ENCODE results near the gene FAM43A.
A peak's percentile ranks its signal among the peaks of the same experiment; 100 is the strongest.

FAM43A gene

GRCh38 chr3:194685718-194686413 lies at the start of gene FAM43A:
TSS of gene FAM43A (plus strand) at chr3:194685883. CDS start at chr3:194686827, 944 bp downstream.
- peak; percentile 78 for DNase-seq (ENCODE audit: low spot score)

- DNase-seq (ENCODE audit: low spot score) = no peak
Measured at GRCh38 chr3:194637066-194637465, 48.6 kb upstream of the FAM43A start.

- no peak for DNase-seq (ENCODE audit: low spot score)
Measured at GRCh38 chr3:194637541-194638400, 47.9 kb upstream of the FAM43A start.

GRCh38 chr3:194638991-194639605 lies 46.6 kb upstream of the FAM43A start:
- no peak for DNase-seq (ENCODE audit: low spot score)

- no peak for DNase-seq (ENCODE audit: low spot score)
Measured at GRCh38 chr3:194640829-194641228, 44.9 kb upstream of the FAM43A start.

GRCh38 chr3:194642769-194643168 lies 42.9 kb upstream of the FAM43A start:
- DNase-seq (ENCODE audit: low spot score) = no peak

GRCh38 chr3:194647747-194648146 lies 37.9 kb upstream of the FAM43A start:
- DNase-seq (ENCODE audit: low spot score) = no peak

GRCh38 chr3:194654443-194654842 lies 31.2 kb upstream of the FAM43A start:
- no peak for DNase-seq (ENCODE audit: low spot score)

GRCh38 chr3:194657439-194657838 lies 28.2 kb upstream of the FAM43A start:
- DNase-seq (ENCODE audit: low spot score) = no peak

- DNase-seq (ENCODE audit: low spot score) = no peak
Measured at GRCh38 chr3:194658477-194659242, 27.0 kb upstream of the FAM43A start.

GRCh38 chr3:194659778-194660177 lies 25.9 kb upstream of the FAM43A start:
- DNase-seq (ENCODE audit: low spot score) = no peak

GRCh38 chr3:194661374-194661773 lies 24.3 kb upstream of the FAM43A start:
- no peak for DNase-seq (ENCODE audit: low spot score)

GRCh38 chr3:194661946-194662345 lies 23.7 kb upstream of the FAM43A start:
- no peak for DNase-seq (ENCODE audit: low spot score)

- no peak for DNase-seq (ENCODE audit: low spot score)
Measured at GRCh38 chr3:194664857-194665256, 20.8 kb upstream of the FAM43A start.

- DNase-seq (ENCODE audit: low spot score) = no peak
Measured at GRCh38 chr3:194667363-194667762, 18.3 kb upstream of the FAM43A start.

GRCh38 chr3:194671511-194671899 lies 14.2 kb upstream of the FAM43A start:
- peak; percentile 54 for DNase-seq (ENCODE audit: low spot score)

GRCh38 chr3:194671900-194672808 lies 13.5 kb upstream of the FAM43A start, which contains the start of gene LSG1:
TSS of gene LSG1 (minus strand) at chr3:194672191. CDS start at chr3:194672162, 29 bp downstream.
- peak; percentile 95 for DNase-seq (ENCODE audit: low spot score)

GRCh38 chr3:194672876-194673275 lies 12.8 kb upstream of the FAM43A start:
- no peak for DNase-seq (ENCODE audit: low spot score)

GRCh38 chr3:194673761-194674160 lies 11.9 kb upstream of the FAM43A start:
- no peak for DNase-seq (ENCODE audit: low spot score)

- no peak for DNase-seq (ENCODE audit: low spot score)
Measured at GRCh38 chr3:194675081-194675640, 10.5 kb upstream of the FAM43A start.

- DNase-seq (ENCODE audit: low spot score) = no peak
Measured at GRCh38 chr3:194675680-194676079, 10.0 kb upstream of the FAM43A start.

All from LoVo (cell line).